Colonic mucosa (tissue), 4 donors: ENCODE measurements around the gene IQUB. TPM values are rescaled to one million over a fixed set of nuclear protein-coding genes. Genes with fewer than 3 reads are reported as not detected.
A peak's percentile ranks its signal among the peaks of the same experiment; 100 is the strongest.
"Not testable (repeated sequence)": the region's sequence is repeated elsewhere in the genome, so short reads cannot be mapped to it uniquely, and the experiment has no call there.

ENCODE experiments used
- DNase-seq: peaks from one replicate; pipeline ENCODE4 v3.0.0-alpha.2; 2020
- H3K27ac ChIP-seq: fragments of 200-600 bp; one replicate; pipeline ENCODE4 v1.8.0; 2021
- H3K27me3 ChIP-seq: fragments of 200-600 bp; one replicate; pipeline ENCODE4 v1.8.0; 2021
- H3K36me3 ChIP-seq: fragments of 200-600 bp; one replicate; pipeline ENCODE4 v1.8.0; 2021
- H3K4me1 ChIP-seq: fragments of 200-600 bp; one replicate; pipeline ENCODE4 v1.8.0; 2021; ENCODE audit warnings: mild to moderate bottlenecking
- H3K4me3 ChIP-seq: fragments of 200-600 bp; one replicate; pipeline ENCODE4 v1.8.0; 2021
- H3K9ac ChIP-seq, 2 donors: one replicate each; pipeline ENCODE4 v1.7.0; 2013; ENCODE audit warnings: control low read depth in 2 of 2, low read depth in 2 of 2, low read length in 2 of 2
- H3K9me3 ChIP-seq: fragments of 200-600 bp; one replicate; pipeline ENCODE4 v1.8.0; 2021
- intact Hi-C: fragments of 100-400 bp; cut with DNase I; formaldehyde crosslinking; loops from one replicate; pipeline ENCODE4 v1.14.1; 2022
- total RNA-seq, 2 donors: library from RNA; stranded (reverse); fragmentation: NEBNext Ultra II Directional in 1 of 2; extraction: Animal tissue kit (Norgen Biotek cat#: 25700) in 1 of 2; gene quantifications; one replicate each; pipeline ENCODE4 v1.2.1, GENCODE V29; 2021
- TF ChIP-seq, protein P1 (sequence below): fragments of 200-600 bp; IDR thresholded peaks from one replicate; pipeline ENCODE4 v1.8.0; 2022; ENCODE audit warnings: antibody characterized with exemption, mild to moderate bottlenecking
- donor health status: healthy.
- donor health status: DM: no; HTN: no; CAD: no.
- donor health status: DM: no; HTN: no; CAD: no.

The IQUB gene
- total RNA-seq, 2 donors from 2014 or later: 0.16 TPM; not detected in 1

GRCh38 chr7:123533553-123533917 lies 860 bp downstream of the IQUB start:
- intact Hi-C loops: no loop called here
- H3K4me1 ChIP-seq: no peaks in the 10 kb centered on the region
- H3K36me3 ChIP-seq: no peaks in the 10 kb centered on the region
- no peaks in the 10 kb centered on the region for H3K27me3 ChIP-seq
- H3K9me3 ChIP-seq: no peaks in the 10 kb centered on the region
- H3K9ac ChIP-seq: no peak overlapping the region
- H3K27ac ChIP-seq: no peak overlapping the region
- no peak overlapping the region for H3K4me3 ChIP-seq
- TF ChIP-seq, protein P1, sequence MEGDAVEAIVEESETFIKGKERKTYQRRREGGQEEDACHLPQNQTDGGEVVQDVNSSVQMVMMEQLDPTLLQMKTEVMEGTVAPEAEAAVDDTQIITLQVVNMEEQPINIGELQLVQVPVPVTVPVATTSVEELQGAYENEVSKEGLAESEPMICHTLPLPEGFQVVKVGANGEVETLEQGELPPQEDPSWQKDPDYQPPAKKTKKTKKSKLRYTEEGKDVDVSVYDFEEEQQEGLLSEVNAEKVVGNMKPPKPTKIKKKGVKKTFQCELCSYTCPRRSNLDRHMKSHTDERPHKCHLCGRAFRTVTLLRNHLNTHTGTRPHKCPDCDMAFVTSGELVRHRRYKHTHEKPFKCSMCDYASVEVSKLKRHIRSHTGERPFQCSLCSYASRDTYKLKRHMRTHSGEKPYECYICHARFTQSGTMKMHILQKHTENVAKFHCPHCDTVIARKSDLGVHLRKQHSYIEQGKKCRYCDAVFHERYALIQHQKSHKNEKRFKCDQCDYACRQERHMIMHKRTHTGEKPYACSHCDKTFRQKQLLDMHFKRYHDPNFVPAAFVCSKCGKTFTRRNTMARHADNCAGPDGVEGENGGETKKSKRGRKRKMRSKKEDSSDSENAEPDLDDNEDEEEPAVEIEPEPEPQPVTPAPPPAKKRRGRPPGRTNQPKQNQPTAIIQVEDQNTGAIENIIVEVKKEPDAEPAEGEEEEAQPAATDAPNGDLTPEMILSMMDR: no peak
- no peak for DNase-seq

DNA sequence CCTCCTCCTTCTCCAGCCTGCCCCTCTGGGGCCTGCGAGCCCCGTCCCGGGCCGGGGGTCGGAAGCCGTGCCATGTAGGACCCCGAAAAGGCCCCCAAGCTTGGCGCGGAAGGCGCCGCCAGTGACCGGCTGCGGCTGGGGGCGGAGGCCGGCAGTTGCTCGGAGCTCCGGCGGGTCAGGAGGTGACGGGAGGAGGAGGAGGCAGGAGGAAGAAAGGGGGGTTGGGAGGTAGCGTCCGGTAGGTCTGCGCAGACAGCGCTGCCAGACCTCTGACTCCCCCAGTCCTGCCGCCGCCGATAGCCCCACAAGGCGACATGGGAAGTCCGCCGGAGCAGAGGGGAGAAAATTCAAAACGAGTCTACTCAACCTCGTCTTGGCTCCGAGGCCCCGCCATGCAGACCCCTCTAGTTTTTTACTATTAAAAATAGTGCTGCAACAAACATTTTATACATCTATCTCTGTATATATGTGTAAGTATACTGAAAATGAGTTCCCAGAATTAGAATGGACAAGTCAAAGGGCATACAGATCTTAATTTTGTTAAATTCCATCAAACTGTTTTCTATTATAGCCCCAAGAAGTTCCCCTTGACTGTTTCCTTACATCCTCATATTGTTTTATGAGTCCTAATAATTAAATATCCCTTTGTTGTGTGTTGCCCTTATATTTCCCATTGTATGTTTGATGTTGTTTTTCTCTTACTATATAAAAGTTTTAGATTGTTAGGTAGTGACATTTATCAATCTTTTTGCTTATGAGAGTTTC lies 1.4 kb downstream of the IQUB start:
- peak; percentile 41 for DNase-seq
- H3K27me3 ChIP-seq, H3K4me3 ChIP-seq, H3K9me3 ChIP-seq, H3K9ac ChIP-seq, H3K27ac ChIP-seq, H3K4me1 ChIP-seq, intact Hi-C loops, H3K36me3 ChIP-seq: not testable (repeated sequence)

DNA sequence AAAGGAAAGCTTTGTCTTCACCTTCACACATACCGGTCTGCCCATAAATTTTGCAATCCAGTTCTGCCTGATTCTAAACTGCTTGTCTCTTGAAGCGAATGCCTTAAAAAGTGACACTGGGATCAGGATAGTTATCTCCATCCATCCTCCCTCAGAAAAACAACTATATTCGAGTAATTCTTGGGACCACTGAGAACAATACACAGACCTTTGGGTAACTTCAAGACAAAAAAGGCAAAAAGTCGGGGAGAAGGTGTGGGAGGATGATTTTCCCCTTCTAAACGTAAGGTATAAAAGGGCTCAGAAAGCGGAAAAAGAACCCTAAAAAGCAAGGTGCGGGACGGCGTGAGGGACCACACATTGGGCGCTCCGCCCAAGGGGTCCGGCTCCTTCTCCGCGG lies 2.1 kb downstream of the IQUB start:
- DNase-seq, H3K9me3 ChIP-seq, intact Hi-C loops, H3K27ac ChIP-seq, H3K4me3 ChIP-seq, H3K9ac ChIP-seq, H3K36me3 ChIP-seq, H3K4me1 ChIP-seq, H3K27me3 ChIP-seq: not testable (repeated sequence)

- intact Hi-C loops, H3K9ac ChIP-seq, H3K4me1 ChIP-seq: not testable (repeated sequence)
These were observed 4.3 kb downstream of the IQUB start for GRCh38 chr7:123530035-123530591.

GRCh38 chr7:123528265-123528664 lies 6.1 kb downstream of the IQUB start:
- Histone ChIP-seq H3K9ac (no peak overlapping the region), H3K4me3 (no peak overlapping the region), H3K27ac (no peak overlapping the region), H3K27me3 (no peaks in the 10 kb centered on the region), H3K36me3 (no peaks in the 10 kb centered on the region), H3K9me3 (no peaks in the 10 kb centered on the region), H3K4me1 (no peaks in the 10 kb centered on the region)
- TF ChIP-seq, protein P1: no peak
- no peak for DNase-seq
- intact Hi-C loops: no loop called here

More at GRCh38 chr7:123530035-123530591, 4.3 kb downstream of the IQUB start:
- DNase-seq, H3K27me3 ChIP-seq, H3K4me3 ChIP-seq, H3K9me3 ChIP-seq, H3K27ac ChIP-seq, H3K36me3 ChIP-seq: not testable (repeated sequence)

GRCh38 chr7:123527712-123528225 lies 6.6 kb downstream of the IQUB start:
- H3K4me3 ChIP-seq, H3K27me3 ChIP-seq, H3K36me3 ChIP-seq, H3K27ac ChIP-seq, H3K9me3 ChIP-seq, H3K9ac ChIP-seq, H3K4me1 ChIP-seq, intact Hi-C loops, DNase-seq: not testable (repeated sequence)

GRCh38 chr7:123526533-123526932 lies 7.9 kb downstream of the IQUB start:
- H3K36me3 ChIP-seq, DNase-seq, intact Hi-C loops, H3K9me3 ChIP-seq, H3K9ac ChIP-seq, H3K27me3 ChIP-seq, H3K4me3 ChIP-seq, H3K27ac ChIP-seq, H3K4me1 ChIP-seq: not testable (repeated sequence)

DNA sequence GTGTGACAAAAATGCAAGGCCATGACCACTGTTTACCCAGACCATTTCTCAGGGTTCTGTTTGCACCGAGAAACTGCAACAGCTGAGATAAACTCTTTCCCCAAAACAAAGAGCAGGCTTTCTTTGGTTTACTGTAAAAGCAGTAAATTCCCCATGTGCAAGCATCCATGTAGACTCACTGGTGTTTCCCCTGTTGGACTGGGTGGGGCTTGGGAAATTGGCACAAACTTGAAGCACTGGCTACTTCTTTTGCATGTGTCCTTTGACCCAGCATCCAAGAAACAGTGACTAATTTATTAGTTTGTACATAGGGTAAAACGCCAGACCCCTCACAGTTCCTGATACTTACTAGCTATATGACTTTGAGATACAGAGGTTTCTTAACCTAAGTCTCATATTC lies 12.3 kb downstream of the IQUB start:
- H3K9me3 ChIP-seq: no peaks in the 10 kb centered on the region
- H3K4me1 ChIP-seq: no peaks in the 10 kb centered on the region
- H3K27me3 ChIP-seq: no peaks in the 10 kb centered on the region
- no peak overlapping the region for H3K4me3 ChIP-seq
- H3K27ac ChIP-seq: no peak overlapping the region
- DNase-seq: peak; percentile 25
- no peak overlapping the region for H3K9ac ChIP-seq
- TF ChIP-seq, protein P1: no peak
- intact Hi-C loops: no loop called here
- no peaks in the 10 kb centered on the region for H3K36me3 ChIP-seq
